Measurements from ENCODE around the gene ARHGAP10. TPM values are rescaled to one million over a fixed set of nuclear protein-coding genes. Genes with fewer than 3 reads are reported as not detected.

ARHGAP10 gene
- total and polyA plus RNA-seq, 10 of the 15 experiments (the other 5 are each of a cell fraction or from before 2014, with no cell fraction given), result 1.3 to 25.8 (median 17.2) TPM

DNA sequence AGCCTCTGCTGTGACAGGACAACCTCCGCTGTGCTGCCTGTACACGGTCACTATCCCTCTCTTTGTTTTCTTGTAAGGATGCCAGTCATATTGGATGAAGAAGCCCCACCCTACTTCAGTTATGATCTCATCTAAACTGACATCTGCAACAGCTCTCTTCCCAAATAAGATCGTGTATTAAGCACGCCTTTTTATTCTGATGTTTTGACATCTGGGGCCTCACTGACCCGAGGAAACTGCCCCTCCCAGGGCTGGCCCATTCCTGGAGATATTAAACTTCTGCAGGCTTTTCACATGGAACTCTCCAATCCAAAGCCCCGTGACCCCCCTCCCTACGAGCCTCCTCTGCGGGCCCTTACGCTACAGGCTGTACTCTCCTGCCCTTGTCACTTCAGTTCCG is 232.0 kb downstream of the ARHGAP10 start (continued):
- TF ChIP-seq ZNF687 (IDR thresholded peaks at IDR 0.05), result no peak
- TF ChIP-seq ZSCAN29 (IDR thresholded peaks at IDR 0.05), result no peak
- TF ChIP-seq YY1 (IDR thresholded peaks at IDR 0.05; ENCODE audit: low read depth, low read length), result no peak
- TF ChIP-seq RB1 (IDR thresholded peaks at IDR 0.05; ENCODE audit: borderline replicate concordance), result no peak
- TF ChIP-seq MEF2B (IDR thresholded peaks at IDR 0.05; ENCODE audit: partially characterized antibody, poor library complexity, severe bottlenecking), result no peak

- ChIA-PET CTCF (interaction anchor here (0.7 kb wide), 1 partner anchor 20 kb away, joined by 3 read pairs; no protein-coding TSS in a partner anchor), POLR2A (no interaction called here), RAD21 (ENCODE audit: unreplicated experiment) (no interaction called here), SMC1A (ENCODE audit: uncharacterized antibody, unreplicated experiment) (interaction anchor here (1.1 to 1.5 kb wide), 3 partner anchors 9 to 21 kb away, joined by 4 to 5 read pairs (median 4); no protein-coding TSS in a partner anchor)
- H4K20me1 ChIP-seq (ENCODE audit: control insufficient read depth, insufficient read depth), result no peaks in the 10 kb centered on the region
- H3K27ac ChIP-seq (ENCODE audit: control insufficient read depth, insufficient read depth), result no peak overlapping the region
- no peak for ATAC-seq
- no peak overlapping the region for H3K4me2 ChIP-seq (ENCODE audit: control insufficient read depth, insufficient read depth)
- no peak overlapping the region for H3K4me3 ChIP-seq
- DNase-seq (ENCODE audit: low read depth, low spot score), result no peak
- H2AFZ ChIP-seq (ENCODE audit: control insufficient read depth, low read depth, low read length), result no peak overlapping the region
- in situ Hi-C loops (cut with MboI), result no loop called here
- H3K9me3 ChIP-seq (replicated peaks; ENCODE audit: control insufficient read depth, insufficient read depth, low read length), result no peaks in the 10 kb centered on the region
- no peaks in the 10 kb centered on the region for H3K79me2 ChIP-seq (ENCODE audit: control insufficient read depth, insufficient read depth, low read length)
- H3K9ac ChIP-seq (ENCODE audit: control insufficient read depth, insufficient read depth, low read length), result no peak overlapping the region
- no peaks in the 10 kb centered on the region for H3K27me3 ChIP-seq (replicated peaks in 1 of 2; ENCODE audit: control insufficient read depth in 2 of 2, insufficient read depth in 2 of 2, low read length in 1 of 2)
- WGBS (ENCODE audit: insufficient coverage, insufficient replicate concordance, low lambda C conversion rate, missing lambda C conversion rate), result 82% methylated on average over 14 of the region's 14 CpGs
- FAIRE-seq, result no peak
- H3K36me3 ChIP-seq (ENCODE audit: control insufficient read depth in 2 of 2, insufficient read depth in 2 of 2, low read length in 1 of 2), result peaks cover 0 to 26% of the 10 kb centered on the region in 2 experiments; a peak in 3 of 4 replicates
- 0 out of 2 replicates have a peak, but pooled peaks cover under 1% of the 10 kb centered on the region for H3K4me1 ChIP-seq (ENCODE audit: control insufficient read depth, insufficient read depth, low read length)
- intact Hi-C loops (cut with micrococcal nuclease; ENCODE audit: unreplicated experiment), result no loop called here
- no TSS peak for BruUV-seq (replicated peaks)
- TF ChIP-seq, protein P1, sequence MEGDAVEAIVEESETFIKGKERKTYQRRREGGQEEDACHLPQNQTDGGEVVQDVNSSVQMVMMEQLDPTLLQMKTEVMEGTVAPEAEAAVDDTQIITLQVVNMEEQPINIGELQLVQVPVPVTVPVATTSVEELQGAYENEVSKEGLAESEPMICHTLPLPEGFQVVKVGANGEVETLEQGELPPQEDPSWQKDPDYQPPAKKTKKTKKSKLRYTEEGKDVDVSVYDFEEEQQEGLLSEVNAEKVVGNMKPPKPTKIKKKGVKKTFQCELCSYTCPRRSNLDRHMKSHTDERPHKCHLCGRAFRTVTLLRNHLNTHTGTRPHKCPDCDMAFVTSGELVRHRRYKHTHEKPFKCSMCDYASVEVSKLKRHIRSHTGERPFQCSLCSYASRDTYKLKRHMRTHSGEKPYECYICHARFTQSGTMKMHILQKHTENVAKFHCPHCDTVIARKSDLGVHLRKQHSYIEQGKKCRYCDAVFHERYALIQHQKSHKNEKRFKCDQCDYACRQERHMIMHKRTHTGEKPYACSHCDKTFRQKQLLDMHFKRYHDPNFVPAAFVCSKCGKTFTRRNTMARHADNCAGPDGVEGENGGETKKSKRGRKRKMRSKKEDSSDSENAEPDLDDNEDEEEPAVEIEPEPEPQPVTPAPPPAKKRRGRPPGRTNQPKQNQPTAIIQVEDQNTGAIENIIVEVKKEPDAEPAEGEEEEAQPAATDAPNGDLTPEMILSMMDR (IDR thresholded peaks at IDR 0.05 in 2 of 3, conservative IDR thresholded peaks at IDR 0.05 in 1 of 3; ENCODE audit: control insufficient read depth in 2 of 3, extremely low read depth in 1 of 3, insufficient read depth in 1 of 3, low read depth in 3 of 3, low read length in 3 of 3), result no peak
- no peak for TF ChIP-seq MEF2B (IDR thresholded peaks at IDR 0.05; ENCODE audit: partially characterized antibody, poor library complexity, severe bottlenecking)
- TF ChIP-seq BACH1 (IDR thresholded peaks at IDR 0.05; ENCODE audit: borderline replicate concordance), result no peak
- TF ChIP-seq, protein P2, sequence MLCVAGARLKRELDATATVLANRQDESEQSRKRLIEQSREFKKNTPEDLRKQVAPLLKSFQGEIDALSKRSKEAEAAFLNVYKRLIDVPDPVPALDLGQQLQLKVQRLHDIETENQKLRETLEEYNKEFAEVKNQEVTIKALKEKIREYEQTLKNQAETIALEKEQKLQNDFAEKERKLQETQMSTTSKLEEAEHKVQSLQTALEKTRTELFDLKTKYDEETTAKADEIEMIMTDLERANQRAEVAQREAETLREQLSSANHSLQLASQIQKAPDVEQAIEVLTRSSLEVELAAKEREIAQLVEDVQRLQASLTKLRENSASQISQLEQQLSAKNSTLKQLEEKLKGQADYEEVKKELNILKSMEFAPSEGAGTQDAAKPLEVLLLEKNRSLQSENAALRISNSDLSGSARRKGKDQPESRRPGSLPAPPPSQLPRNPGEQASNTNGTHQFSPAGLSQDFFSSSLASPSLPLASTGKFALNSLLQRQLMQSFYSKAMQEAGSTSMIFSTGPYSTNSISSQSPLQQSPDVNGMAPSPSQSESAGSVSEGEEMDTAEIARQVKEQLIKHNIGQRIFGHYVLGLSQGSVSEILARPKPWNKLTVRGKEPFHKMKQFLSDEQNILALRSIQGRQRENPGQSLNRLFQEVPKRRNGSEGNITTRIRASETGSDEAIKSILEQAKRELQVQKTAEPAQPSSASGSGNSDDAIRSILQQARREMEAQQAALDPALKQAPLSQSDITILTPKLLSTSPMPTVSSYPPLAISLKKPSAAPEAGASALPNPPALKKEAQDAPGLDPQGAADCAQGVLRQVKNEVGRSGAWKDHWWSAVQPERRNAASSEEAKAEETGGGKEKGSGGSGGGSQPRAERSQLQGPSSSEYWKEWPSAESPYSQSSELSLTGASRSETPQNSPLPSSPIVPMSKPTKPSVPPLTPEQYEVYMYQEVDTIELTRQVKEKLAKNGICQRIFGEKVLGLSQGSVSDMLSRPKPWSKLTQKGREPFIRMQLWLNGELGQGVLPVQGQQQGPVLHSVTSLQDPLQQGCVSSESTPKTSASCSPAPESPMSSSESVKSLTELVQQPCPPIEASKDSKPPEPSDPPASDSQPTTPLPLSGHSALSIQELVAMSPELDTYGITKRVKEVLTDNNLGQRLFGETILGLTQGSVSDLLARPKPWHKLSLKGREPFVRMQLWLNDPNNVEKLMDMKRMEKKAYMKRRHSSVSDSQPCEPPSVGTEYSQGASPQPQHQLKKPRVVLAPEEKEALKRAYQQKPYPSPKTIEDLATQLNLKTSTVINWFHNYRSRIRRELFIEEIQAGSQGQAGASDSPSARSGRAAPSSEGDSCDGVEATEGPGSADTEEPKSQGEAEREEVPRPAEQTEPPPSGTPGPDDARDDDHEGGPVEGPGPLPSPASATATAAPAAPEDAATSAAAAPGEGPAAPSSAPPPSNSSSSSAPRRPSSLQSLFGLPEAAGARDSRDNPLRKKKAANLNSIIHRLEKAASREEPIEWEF (IDR thresholded peaks at IDR 0.05; ENCODE audit: insufficient replicate concordance, low read depth, low read length), result no peak
- no peak for TF ChIP-seq ZSCAN29 (IDR thresholded peaks at IDR 0.05)
- TF ChIP-seq SREBF2 (IDR thresholded peaks at IDR 0.05; ENCODE audit: low read length), result no peak
- no peak for TF ChIP-seq HDAC6 (IDR thresholded peaks at IDR 0.05; ENCODE audit: unreplicated experiment)
Measured at GRCh38 chr4:147964266-147964880, 232.5 kb downstream of the ARHGAP10 start.

Measured in GM12878 (cell line).